KOPT-K1 (cell line): ENCODE data around the gene MAP3K12.

ENCODE experiments used
- H3K27ac ChIP-seq: fragments of 200-600 bp; sonication (generic); 2 replicates; pipeline ENCODE4 v1.5.1; 2016; ENCODE audit warnings: antibody characterized with exemption, mild to moderate bottlenecking, low read depth, low read length; ENCODE audit not compliant: poor library complexity, severe bottlenecking
- H3K36me3 ChIP-seq: fragments of 200-600 bp; sonication (generic); 2 replicates; pipeline ENCODE4 v1.5.1; 2017; ENCODE audit warnings: antibody characterized with exemption, mild to moderate bottlenecking, low read length, moderate library complexity; ENCODE audit not compliant: insufficient read depth
- H3K9me3 ChIP-seq: fragments of 200-600 bp; sonication (generic); 2 replicates; pipeline ENCODE4 v1.5.1; 2017; ENCODE audit warnings: antibody characterized with exemption, low read length, mild to moderate bottlenecking; ENCODE audit not compliant: insufficient read depth, poor library complexity, severe bottlenecking

MAP3K12 gene

GRCh38 chr12:53474077-53474476 lies 25.2 kb downstream of the MAP3K12 start:
- Histone ChIP-seq H3K9me3 (no peaks in the 10 kb centered on the region), H3K36me3 (peaks cover 99% of the 10 kb centered on the region), H3K27ac (no peak overlapping the region)

- H3K36me3 ChIP-seq: peaks cover 99% of the 10 kb centered on the region
- H3K9me3 ChIP-seq: no peaks in the 10 kb centered on the region
- H3K27ac ChIP-seq: no peak overlapping the region
Observed at GRCh38 chr12:53472056-53472582, 27.1 kb downstream of the MAP3K12 start.

GRCh38 chr12:53468282-53468681 lies 31.0 kb downstream of the MAP3K12 start:
- H3K9me3 ChIP-seq: no peaks in the 10 kb centered on the region
- H3K27ac ChIP-seq: no peak overlapping the region
- peaks cover 99% of the 10 kb centered on the region for H3K36me3 ChIP-seq

- no peak overlapping the region for H3K27ac ChIP-seq
- peaks cover 99% of the 10 kb centered on the region for H3K36me3 ChIP-seq
- H3K9me3 ChIP-seq: no peaks in the 10 kb centered on the region
Observed at GRCh38 chr12:53467880-53468279, 31.4 kb downstream of the MAP3K12 start.

- peaks cover 99% of the 10 kb centered on the region for H3K36me3 ChIP-seq
- H3K9me3 ChIP-seq: no peaks in the 10 kb centered on the region
- no peak overlapping the region for H3K27ac ChIP-seq
Observed at GRCh38 chr12:53467082-53467481, 32.2 kb downstream of the MAP3K12 start.

- H3K27ac ChIP-seq: no peak overlapping the region
- no peaks in the 10 kb centered on the region for H3K9me3 ChIP-seq
- peaks cover 99% of the 10 kb centered on the region for H3K36me3 ChIP-seq
Observed at GRCh38 chr12:53466640-53467039, 32.6 kb downstream of the MAP3K12 start.

- Histone ChIP-seq H3K27ac (no peak overlapping the region), H3K9me3 (no peaks in the 10 kb centered on the region), H3K36me3 (peaks cover 100% of the 10 kb centered on the region)
Observed at GRCh38 chr12:53465679-53466078, 33.6 kb downstream of the MAP3K12 start.

GRCh38 chr12:53464685-53465418 lies 34.4 kb downstream of the MAP3K12 start:
- Histone ChIP-seq H3K27ac (no peak overlapping the region), H3K9me3 (no peaks in the 10 kb centered on the region), H3K36me3 (peaks cover 100% of the 10 kb centered on the region)

GRCh38 chr12:53463802-53464560 lies 35.3 kb downstream of the MAP3K12 start:
- Histone ChIP-seq H3K9me3 (no peaks in the 10 kb centered on the region), H3K36me3 (peaks cover 100% of the 10 kb centered on the region), H3K27ac (no peak overlapping the region)

GRCh38 chr12:53462935-53463334 lies 36.3 kb downstream of the MAP3K12 start:
- Histone ChIP-seq H3K36me3 (peaks cover 100% of the 10 kb centered on the region), H3K27ac (no peak overlapping the region), H3K9me3 (no peaks in the 10 kb centered on the region)

GRCh38 chr12:53461591-53461990 lies 37.7 kb downstream of the MAP3K12 start:
- H3K27ac ChIP-seq: no peak overlapping the region
- H3K36me3 ChIP-seq: peaks cover 100% of the 10 kb centered on the region
- H3K9me3 ChIP-seq: no peaks in the 10 kb centered on the region

GRCh38 chr12:53461059-53461458 lies 38.2 kb downstream of the MAP3K12 start:
- no peak overlapping the region for H3K27ac ChIP-seq

GRCh38 chr12:53459097-53459496 lies 40.2 kb downstream of the MAP3K12 start:
- Histone ChIP-seq H3K36me3 (peaks cover 100% of the 10 kb centered on the region), H3K9me3 (no peaks in the 10 kb centered on the region), H3K27ac (no peak overlapping the region)

More at GRCh38 chr12:53461059-53461458, 38.2 kb downstream of the MAP3K12 start:
- no peaks in the 10 kb centered on the region for H3K9me3 ChIP-seq
- peaks cover 100% of the 10 kb centered on the region for H3K36me3 ChIP-seq

GRCh38 chr12:53456654-53457366 lies 42.4 kb downstream of the MAP3K12 start:
- Histone ChIP-seq H3K36me3 (peaks cover 86% of the 10 kb centered on the region), H3K27ac (no peak overlapping the region), H3K9me3 (no peaks in the 10 kb centered on the region)

- Histone ChIP-seq H3K9me3 (no peaks in the 10 kb centered on the region), H3K27ac (peak overlapping the region; percentile 1), H3K36me3 (peaks cover 65% of the 10 kb centered on the region)
Observed at GRCh38 chr12:53454707-53455106, 44.6 kb downstream of the MAP3K12 start.
